ENCODE measurements around the gene ZNF800. TPM values are rescaled to one million over a fixed set of nuclear protein-coding genes. Genes with fewer than 3 reads are reported as not detected.
A peak's percentile ranks its signal among the peaks of the same experiment; 100 is the strongest.

Gene ZNF800
- total RNA-seq, 2 experiments from 2014 or later: 73.9 to 78.9 TPM

DNA sequence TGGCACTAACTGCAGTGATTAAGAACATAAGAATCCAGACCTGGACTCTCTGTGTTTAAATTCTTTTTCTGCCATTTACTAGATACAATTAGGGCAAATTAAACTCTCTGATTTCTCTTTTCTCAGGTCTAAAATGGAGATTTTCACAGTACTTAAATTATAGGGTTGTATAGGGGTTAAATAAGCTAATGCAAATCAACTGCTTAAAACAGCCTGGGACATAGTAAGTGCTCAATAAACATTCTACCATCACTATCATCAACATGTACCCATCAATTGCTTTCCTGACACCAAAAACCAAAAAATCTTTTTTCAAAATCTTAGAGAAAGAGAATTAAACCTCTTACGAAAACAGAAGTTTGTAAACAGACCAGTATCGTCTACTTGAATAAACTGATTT, 4.5 kb downstream of the ZNF800 start:
- TF ChIP-seq, protein P1, sequence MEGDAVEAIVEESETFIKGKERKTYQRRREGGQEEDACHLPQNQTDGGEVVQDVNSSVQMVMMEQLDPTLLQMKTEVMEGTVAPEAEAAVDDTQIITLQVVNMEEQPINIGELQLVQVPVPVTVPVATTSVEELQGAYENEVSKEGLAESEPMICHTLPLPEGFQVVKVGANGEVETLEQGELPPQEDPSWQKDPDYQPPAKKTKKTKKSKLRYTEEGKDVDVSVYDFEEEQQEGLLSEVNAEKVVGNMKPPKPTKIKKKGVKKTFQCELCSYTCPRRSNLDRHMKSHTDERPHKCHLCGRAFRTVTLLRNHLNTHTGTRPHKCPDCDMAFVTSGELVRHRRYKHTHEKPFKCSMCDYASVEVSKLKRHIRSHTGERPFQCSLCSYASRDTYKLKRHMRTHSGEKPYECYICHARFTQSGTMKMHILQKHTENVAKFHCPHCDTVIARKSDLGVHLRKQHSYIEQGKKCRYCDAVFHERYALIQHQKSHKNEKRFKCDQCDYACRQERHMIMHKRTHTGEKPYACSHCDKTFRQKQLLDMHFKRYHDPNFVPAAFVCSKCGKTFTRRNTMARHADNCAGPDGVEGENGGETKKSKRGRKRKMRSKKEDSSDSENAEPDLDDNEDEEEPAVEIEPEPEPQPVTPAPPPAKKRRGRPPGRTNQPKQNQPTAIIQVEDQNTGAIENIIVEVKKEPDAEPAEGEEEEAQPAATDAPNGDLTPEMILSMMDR (IDR thresholded peaks at IDR 0.05): no peak
- Histone ChIP-seq H3K9me3 (ENCODE audit: control insufficient read depth in 1 of 2, insufficient read depth in 1 of 2, low read length in 2 of 2) (no peaks in the 10 kb centered on the region), H3K4me3 (ENCODE audit: low read length) (no peak overlapping the region), H3K36me3 (ENCODE audit: insufficient read depth, low read length) (peaks cover 59% of the 10 kb centered on the region), H3K27ac (ENCODE audit: low read depth in 1 of 2, low read length in 2 of 2) (no peak overlapping the region), H3K4me1 (ENCODE audit: insufficient read depth, low read length) (peaks cover 14% of the 10 kb centered on the region), H3K27me3 (ENCODE audit: control insufficient read depth in 1 of 2, insufficient read depth in 2 of 2, low read length in 2 of 2) (no peaks in the 10 kb centered on the region)
- peaks cover 78% of the 10 kb centered on the region for H3K36me3 Mint-ChIP-seq (ENCODE audit: low read depth)
- no peak for DNase-seq
- H3K27me3 Mint-ChIP-seq: no peaks in the 10 kb centered on the region
- H3K4me3 Mint-ChIP-seq: peak overlapping the region; percentile 50
- no peak for ATAC-seq (ENCODE audit: poor library complexity)
- H3K9me3 Mint-ChIP-seq: no peaks in the 10 kb centered on the region
- H3K4me1 Mint-ChIP-seq (ENCODE audit: low read depth): peaks cover 76% of the 10 kb centered on the region
- CTCF ChIA-PET: no interaction called here
- POLR2A ChIA-PET: interaction anchor here (1.2 kb wide), 1 partner anchor 26 kb away, joined by 3 read pairs; no protein-coding TSS in a partner anchor
- intact Hi-C loops (cut with DNase I, micrococcal nuclease): loop anchor here in 1 of 2 experiments (5.0 kb wide), 1 partner anchor 36 kb away; no protein-coding TSS in a partner anchor
- peak overlapping the region; percentile 39 for H3K27ac Mint-ChIP-seq

DNA sequence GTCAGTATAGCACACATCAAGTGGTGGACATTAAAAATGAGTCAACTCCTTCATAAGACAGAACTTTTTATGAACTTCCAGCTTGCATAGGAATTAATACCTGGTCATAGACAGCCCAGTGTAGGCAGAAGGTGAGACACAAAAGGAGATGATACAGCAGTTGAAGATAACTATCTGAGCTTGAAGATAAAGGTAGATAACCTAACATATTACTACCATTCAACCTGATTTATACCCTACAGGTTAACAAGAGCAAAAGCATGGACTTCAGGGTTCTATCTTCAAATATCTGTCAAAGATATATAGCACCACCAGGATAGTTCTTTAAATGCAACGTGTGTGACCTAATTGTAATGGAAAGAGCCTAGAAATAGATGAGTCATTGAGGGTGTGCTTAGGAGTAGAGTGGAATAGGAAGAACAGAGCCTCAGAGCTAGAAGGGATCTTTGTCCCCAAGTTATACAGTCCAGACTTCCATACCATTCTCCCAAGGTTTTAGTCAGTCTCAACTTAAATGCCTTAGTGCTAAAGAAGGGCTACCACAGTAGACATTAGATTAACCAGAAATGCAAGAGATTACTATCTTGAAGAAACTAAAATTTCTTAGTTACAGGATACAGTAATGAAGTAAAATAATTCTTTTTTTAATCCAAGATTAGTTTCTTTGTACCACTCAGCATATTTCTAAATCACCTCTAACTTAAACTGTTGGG, 9.2 kb downstream of the ZNF800 start:
- Mint-ChIP-seq H3K36me3 (ENCODE audit: low read depth) (peaks cover 74% of the 10 kb centered on the region), H3K9me3 (no peaks in the 10 kb centered on the region), H3K4me1 (ENCODE audit: low read depth) (peaks cover 88% of the 10 kb centered on the region), H3K27me3 (no peaks in the 10 kb centered on the region), H3K4me3 (no peak overlapping the region), H3K27ac (peak overlapping the region; percentile 11)
- Histone ChIP-seq H3K36me3 (ENCODE audit: insufficient read depth, low read length) (peaks cover 53% of the 10 kb centered on the region), H3K9me3 (ENCODE audit: control insufficient read depth in 1 of 2, insufficient read depth in 1 of 2, low read length in 2 of 2) (no peaks in the 10 kb centered on the region), H3K4me3 (ENCODE audit: low read length) (no peak overlapping the region), H3K27ac (ENCODE audit: low read depth in 1 of 2, low read length in 2 of 2) (no peak overlapping the region), H3K27me3 (ENCODE audit: control insufficient read depth in 1 of 2, insufficient read depth in 2 of 2, low read length in 2 of 2) (no peaks in the 10 kb centered on the region), H3K4me1 (ENCODE audit: insufficient read depth, low read length) (peaks cover 7% of the 10 kb centered on the region)
- no peak for DNase-seq
- TF ChIP-seq, protein P1 (IDR thresholded peaks at IDR 0.05): no peak
- CTCF ChIA-PET: interaction anchor here (0.8 kb wide), 1 partner anchor 22 kb away, joined by 3 read pairs; no protein-coding TSS in a partner anchor
- intact Hi-C loops (cut with DNase I, micrococcal nuclease): no loop called here
- POLR2A ChIA-PET: interaction anchor here (1.3 to 2.6 kb wide), 2 partner anchors 9 to 16 kb away, joined by 5 to 19 read pairs; partner anchors contain the start of gene ZNF800
- no peak for ATAC-seq (ENCODE audit: poor library complexity)

DNA sequence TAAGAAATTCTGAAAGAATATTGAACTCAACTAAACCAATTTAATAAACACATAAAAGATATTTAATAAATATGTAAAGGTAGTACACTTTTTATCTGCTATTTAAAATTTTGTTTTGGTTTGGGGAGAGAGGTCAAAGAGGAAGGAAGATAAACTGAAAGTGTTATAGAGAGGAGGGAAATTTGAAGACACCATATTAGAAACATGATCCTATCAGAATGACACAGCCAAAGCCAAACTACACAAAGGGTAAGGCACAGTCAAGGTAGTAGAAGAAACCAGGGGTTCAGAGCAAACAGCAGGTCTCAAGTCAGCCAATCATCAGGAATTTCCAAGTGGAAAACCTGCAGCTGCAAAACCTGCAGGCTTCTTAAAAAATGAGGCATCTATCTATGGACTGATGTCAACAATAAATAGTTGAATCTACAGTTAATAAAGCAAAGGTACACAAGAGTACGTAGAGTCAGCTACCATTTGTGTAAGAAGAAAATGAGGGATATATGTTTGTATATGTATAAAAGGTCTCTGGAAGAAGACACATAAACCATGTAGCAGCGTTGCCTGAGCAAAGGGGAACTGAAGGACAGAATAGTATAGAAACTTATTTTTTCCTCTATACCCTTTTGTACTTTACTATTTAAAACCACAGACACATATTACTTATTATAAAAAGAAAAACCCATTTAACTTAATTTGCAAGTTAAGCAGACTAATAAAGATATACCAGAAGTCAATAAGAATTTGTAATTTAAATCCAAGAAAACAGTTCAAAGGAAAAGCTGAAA, 10.0 kb downstream of the ZNF800 start:
- peaks cover 49% of the 10 kb centered on the region for H3K36me3 ChIP-seq (ENCODE audit: insufficient read depth, low read length)
- DNase-seq: no peak
- no peak overlapping the region for H3K4me3 ChIP-seq (ENCODE audit: low read length)
- H3K27me3 Mint-ChIP-seq: no peaks in the 10 kb centered on the region
- H3K27ac Mint-ChIP-seq: no peak overlapping the region
- ChIA-PET POLR2A (interaction anchor here (1.3 to 2.6 kb wide), 2 partner anchors 9 to 15 kb away, joined by 5 to 19 read pairs; partner anchors contain the start of gene ZNF800), CTCF (interaction anchor here (0.8 kb wide), 1 partner anchor 23 kb away, joined by 3 read pairs; no protein-coding TSS in a partner anchor)
- peak overlapping the region; percentile 11 for H3K4me3 Mint-ChIP-seq
- peaks cover 88% of the 10 kb centered on the region for H3K4me1 Mint-ChIP-seq (ENCODE audit: low read depth)
- no peaks in the 10 kb centered on the region for H3K27me3 ChIP-seq (ENCODE audit: control insufficient read depth in 1 of 2, insufficient read depth in 2 of 2, low read length in 2 of 2)
- H3K9me3 Mint-ChIP-seq: no peaks in the 10 kb centered on the region
- H3K27ac ChIP-seq (ENCODE audit: low read depth in 1 of 2, low read length in 2 of 2): no peak overlapping the region
- H3K36me3 Mint-ChIP-seq (ENCODE audit: low read depth): peaks cover 75% of the 10 kb centered on the region
- intact Hi-C loops (cut with DNase I, micrococcal nuclease): no loop called here
- no peaks in the 10 kb centered on the region for H3K9me3 ChIP-seq (ENCODE audit: control insufficient read depth in 1 of 2, insufficient read depth in 1 of 2, low read length in 2 of 2)
- TF ChIP-seq, protein P1 (IDR thresholded peaks at IDR 0.05): no peak
- peaks cover 4% of the 10 kb centered on the region for H3K4me1 ChIP-seq (ENCODE audit: insufficient read depth, low read length)
- no peak for ATAC-seq (ENCODE audit: poor library complexity)

Data from CD4-positive, alpha-beta T cell (primary cell).